ENCODE measurements around the gene DGCR6L.
"Not testable (repeated sequence)": the region's sequence is repeated elsewhere in the genome, so short reads cannot be mapped to it uniquely, and the experiment has no call there.

The DGCR6L gene

DNA sequence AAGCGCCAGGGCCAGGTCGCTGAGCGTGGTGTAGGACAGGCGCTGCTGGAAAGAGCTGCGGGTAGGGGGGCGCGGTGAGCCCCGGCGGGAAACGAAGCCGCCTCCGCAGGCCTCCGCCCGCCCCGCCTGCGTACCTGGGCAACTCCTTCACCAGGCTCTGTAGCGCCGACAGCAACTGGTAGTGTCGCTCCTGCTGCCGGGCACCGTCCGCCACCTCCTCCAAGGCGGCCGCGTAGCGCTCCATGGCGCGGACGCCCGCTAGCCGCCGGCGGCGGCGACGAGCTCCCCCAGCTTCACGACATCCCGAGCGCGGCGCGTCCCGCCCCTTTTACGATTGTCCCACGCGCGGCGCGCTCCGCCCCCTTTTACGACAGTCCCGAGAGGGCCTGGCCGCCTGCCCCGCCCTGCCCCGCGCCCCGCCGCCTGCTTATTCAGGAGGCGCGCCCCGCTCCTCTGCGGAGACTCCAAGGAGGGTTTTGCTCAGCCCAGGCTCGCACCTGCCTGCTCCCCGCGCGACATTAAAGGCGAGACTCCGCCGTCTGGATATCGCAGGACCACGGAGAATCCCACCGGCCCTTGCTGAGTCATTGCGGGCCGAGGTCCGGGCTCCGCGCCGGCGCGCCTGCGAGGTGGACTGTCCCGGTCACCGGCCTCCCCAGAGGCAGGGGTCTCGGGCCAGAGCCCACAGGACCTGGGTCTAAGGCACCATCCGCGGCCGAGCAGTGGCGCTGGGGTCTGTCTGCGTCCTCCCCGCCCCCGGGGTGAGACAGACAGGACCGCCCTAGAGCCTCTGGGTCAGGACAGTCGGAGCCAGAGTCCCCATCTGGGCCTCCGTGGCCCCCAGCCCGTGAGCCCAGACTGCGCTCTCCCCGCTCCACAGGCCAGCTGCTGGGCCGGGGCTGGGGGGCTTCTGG is at the start of gene DGCR6L:
DGCR6L (minus strand) TSS at position 316 of the 914 bp plus-strand sequence; CDS start at position 244, 72 bp downstream.
- DNase-seq: peak; percentile 97

GRCh38 chr22:20368875-20369274 is 49.0 kb upstream of the DGCR6L start:
- DNase-seq: not testable (repeated sequence)

DNA sequence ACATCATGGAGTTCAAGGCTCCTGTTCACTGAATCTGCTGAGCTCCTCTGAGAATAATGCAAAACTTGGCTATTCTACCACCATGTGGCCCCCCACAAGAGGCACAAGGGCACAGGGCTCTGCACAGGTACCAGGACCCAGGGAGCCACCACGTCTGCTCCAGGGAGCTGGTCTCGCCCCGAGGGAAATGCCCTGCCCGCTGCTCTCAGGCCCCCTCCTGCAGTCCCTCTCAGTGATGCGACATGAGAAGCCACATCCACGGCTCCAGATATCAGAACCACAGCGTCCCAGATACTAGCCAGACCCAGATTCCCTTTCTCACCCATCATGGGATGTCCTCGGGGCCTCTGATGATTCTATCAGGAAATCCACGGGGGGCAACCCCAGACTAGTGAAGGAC is 47.0 kb upstream of the DGCR6L start:
- not testable (repeated sequence) for DNase-seq

DNA sequence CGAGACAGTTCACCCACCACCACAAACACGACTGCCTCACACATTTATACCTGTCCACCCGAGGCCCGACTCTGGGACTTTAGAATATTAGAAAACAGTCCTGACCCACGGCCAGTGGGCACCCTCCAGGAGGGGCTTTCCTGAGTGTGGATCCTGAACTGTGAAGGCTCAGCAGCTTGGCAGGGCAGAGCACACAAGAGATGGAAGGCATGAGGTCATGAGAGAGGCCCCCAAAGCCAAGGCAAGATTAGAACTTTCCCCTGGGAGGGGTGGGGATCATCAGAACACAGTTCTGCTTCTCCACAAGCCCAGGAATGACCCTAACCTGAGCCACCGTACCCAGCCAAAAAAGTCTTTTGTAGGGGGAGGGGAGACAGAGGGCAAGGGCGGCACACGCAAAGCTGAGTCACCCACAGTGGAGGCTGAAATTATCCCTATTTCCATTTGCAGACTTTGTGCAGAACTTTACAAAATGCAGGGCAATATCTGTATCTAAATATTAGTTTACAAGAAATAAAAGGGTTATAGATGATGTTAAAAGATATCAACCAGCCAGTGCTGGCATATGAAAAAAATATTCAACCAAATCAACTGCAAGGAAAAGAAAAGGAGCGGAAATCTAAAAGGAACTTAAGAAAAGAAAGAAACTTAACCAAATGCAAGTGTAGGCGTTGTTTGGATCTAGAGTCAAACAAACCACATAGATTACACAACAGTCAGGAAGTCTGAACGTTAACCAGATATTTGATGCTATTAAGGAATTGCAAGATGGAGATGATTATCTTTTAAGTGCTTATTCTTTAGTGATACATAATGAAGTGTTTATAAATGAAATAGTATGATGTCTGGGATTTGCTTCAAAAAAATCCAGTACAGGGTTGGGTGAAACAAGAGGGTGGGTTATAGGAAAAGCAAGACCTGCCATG is 44.7 kb upstream of the DGCR6L start:
- DNase-seq: not testable (repeated sequence)

DNA sequence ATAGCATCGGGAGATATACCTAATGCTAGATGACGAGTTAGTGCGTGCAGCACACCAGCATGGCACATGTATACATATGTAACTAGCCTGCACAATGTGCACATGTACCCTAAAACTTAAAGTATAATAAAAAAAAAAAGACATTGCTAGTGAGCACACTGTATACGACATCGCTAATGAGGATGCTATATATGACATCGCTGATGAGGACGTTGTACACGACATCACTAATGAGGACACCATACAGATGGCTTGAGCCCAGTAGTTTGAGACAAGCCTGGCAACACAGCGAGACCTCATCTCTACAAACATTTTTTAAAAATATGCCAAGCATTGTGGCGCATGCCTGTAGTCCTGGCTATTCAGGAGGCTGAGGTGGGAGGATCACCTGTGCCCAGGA is 42.5 kb upstream of the DGCR6L start:
- DNase-seq: not testable (repeated sequence)

DNA sequence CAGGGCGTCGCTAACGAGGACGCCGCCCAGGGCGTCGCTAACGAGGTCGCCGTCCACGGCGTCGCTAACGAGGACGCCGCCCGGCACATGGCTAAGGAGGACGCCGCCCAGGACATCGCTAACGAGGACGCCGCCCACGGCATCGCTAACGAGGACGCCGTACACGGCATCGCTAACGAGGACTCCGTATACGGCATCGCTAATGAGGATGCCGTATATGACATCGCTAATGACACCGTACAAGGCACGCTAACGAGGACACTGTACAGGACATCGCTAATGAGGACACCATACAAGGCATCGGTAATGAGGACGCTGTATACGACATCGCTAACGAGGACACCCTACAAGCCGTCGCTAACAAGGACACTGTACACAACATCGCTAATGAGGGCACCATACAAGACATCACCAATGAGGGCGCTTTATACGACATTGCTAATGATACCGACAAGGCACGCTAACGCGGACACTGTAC is 41.9 kb upstream of the DGCR6L start:
- not testable (repeated sequence) for DNase-seq

DNA sequence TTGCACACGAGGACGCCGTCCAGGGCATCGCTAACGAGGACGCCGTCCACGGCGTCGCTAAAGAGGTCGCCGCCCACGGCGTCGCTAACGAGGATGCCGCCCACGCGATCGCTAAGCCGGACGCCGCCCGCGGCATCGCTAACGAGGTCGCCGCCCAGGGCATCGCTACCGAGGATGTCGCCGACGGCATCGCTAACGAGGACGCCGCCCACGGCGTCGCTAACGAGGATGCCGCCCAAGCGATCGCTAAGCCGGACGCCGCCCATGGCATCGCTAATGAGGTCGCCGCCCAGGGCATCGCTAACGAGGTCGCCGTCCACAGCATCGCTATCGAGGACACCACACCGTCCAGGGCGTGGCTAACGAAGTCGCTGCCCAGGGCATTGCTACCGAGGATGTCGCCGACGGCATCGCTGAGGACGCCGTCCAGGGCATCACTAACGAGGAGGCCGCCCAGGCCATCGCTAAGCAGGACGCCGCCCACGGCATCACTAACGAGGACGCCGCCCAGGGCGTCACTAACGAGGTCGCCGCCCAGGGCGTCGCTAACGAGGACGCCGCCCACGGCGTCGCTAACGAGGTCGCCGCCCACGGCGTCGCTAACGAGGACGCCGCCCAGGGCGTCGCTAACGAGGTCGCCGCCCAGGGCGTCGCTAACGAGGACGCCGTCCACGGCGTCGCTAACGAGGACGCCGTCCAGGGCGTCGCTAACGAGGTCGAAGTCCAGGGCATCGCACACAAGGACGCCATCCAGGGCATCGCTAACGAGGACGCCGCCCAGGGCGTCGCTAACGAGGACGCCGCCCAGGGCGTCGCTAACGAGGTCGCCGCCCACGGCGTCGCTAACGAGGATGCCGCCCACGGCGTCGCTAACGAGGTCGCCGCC is 41.2 kb upstream of the DGCR6L start:
- DNase-seq: not testable (repeated sequence)

GRCh38 chr22:20360261-20360660 is 40.4 kb upstream of the DGCR6L start:
- not testable (repeated sequence) for DNase-seq

DNA sequence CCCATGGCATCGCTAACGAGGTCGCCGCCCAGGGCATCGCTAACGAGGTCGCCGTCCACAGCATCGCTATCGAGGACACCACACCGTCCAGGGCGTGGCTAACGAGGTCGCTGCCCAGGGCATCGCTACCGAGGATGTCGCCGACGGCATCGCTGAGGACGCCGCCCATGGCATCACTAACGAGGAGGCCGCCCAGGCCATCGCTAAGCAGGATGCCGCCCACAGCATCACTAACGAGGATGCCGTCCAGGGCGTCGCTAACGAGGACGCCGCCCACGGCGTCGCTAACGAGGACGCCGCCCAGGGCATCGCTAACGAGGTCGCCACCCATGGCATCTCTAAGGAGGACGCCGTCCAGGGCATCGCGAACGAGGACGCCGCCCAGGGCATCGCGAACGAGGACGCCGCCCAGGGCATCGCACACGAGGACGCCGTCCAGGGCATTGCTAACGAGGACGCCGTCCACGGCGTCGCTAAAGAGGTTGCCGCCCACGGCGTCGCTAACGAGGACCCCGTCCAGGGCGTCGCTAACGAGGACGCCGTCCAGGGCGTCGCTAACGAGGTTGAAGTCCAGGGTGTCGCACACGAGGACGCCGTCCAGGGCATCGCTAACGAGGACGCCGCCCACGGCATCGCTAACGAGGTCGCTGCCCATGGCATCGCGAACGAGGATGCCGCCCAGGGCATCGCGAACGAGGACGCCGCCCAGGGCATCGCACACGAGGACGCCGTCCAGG is 38.8 kb upstream of the DGCR6L start:
- DNase-seq: not testable (repeated sequence)

DNA sequence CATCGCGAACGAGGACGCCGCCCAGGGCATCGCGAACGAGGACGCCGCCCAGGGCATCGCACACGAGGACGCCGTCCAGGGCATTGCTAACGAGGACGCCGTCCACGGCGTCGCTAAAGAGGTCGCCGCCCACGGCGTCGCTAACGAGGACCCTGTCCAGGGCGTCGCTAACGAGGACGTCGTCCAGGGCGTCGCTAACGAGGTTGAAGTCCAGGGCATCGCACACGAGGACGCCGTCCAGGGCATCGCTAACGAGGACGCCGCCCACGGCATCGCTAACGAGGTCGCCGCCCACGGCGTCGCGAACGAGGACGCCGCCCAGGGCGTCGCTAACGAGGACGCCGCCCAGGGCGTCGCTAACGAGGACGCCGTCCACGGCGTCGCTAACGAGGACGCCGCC is 38.1 kb upstream of the DGCR6L start:
- DNase-seq: not testable (repeated sequence)

GRCh38 chr22:20356906-20357305 is 37.0 kb upstream of the DGCR6L start:
- not testable (repeated sequence) for DNase-seq

GRCh38 chr22:20355939-20356636 is 36.2 kb upstream of the DGCR6L start:
- DNase-seq: not testable (repeated sequence)

- DNase-seq: no peak
These were observed 34.5 kb upstream of the DGCR6L start for GRCh38 chr22:20354238-20354975.

DNA sequence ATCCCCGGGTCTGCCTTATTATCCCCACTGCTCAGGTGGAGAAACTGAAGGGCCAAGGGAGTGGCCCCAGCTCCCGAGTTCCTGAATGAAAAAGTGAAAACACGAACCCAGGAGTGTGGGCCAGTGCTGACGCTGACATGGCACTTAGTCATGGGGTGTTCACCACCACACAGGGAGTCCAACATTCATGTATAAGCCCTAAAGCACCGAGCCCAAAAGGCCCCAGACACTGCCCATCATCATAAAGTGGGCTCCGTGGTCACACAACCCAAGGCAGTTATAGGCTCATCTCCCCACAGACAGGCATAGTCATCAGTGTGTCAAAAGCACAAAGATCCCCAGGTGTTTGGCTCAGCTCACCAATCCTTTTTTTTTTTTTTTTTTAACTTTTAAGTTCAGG is 32.7 kb upstream of the DGCR6L start:
- not testable (repeated sequence) for DNase-seq

GRCh38 chr22:20346553-20346952 is 26.7 kb upstream of the DGCR6L start:
- DNase-seq: not testable (repeated sequence)

DNA sequence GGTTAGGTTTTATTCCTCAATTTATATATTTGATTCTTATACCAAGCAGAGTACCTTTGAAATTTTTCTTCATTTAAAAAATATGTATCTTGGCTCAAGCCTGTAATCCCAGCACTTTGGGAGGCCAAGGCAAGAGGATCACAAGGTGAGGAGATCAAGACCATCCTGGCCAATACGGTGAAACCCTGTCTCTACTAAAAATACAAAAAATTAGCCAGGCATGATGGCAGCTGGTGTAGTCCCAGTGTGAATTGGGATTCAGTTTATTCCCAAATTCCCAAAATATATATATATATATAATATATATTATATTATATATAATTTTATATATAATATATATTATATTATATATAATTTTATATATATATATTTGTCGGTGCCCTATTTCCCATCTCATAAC is 18.4 kb upstream of the DGCR6L start:
- not testable (repeated sequence) for DNase-seq

GRCh38 chr22:20337807-20338206 is 17.9 kb upstream of the DGCR6L start:
- DNase-seq: not testable (repeated sequence)

DNA sequence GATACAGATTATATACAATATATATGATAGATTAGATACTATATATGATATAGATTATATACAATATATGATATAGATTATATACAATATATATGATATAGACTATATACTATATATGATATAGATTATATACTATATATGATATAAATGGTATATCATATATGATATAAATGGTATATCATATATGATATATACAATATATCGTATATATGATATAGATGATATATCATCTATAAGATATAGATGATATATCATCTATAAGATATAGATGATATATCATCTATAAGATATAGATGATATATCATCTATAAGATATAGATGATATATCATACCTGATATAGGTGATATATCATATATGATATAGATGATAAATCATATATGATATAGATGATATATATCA is 16.7 kb upstream of the DGCR6L start:
- DNase-seq: not testable (repeated sequence)

GRCh38 chr22:20328569-20328930 is 8.7 kb upstream of the DGCR6L start:
- DNase-seq: peak; percentile 53

GRCh38 chr22:20325996-20326395 is 6.1 kb upstream of the DGCR6L start:
- not testable (repeated sequence) for DNase-seq

Measured in CD4-positive, alpha-beta T cell treated with Interleukin-10 for 1 hour (primary cell).